ENCODE results near the gene ANAPC4.

GRCh38 chr4:25454476-25454875, 77.4 kb downstream of the ANAPC4 start:
- TF ChIP-seq CTCF (IDR thresholded peaks at IDR 0.05) (no peak), EP300 (IDR thresholded peaks at IDR 0.05) (no peak)
